ENCODE results near the gene FABP6.

DNA sequence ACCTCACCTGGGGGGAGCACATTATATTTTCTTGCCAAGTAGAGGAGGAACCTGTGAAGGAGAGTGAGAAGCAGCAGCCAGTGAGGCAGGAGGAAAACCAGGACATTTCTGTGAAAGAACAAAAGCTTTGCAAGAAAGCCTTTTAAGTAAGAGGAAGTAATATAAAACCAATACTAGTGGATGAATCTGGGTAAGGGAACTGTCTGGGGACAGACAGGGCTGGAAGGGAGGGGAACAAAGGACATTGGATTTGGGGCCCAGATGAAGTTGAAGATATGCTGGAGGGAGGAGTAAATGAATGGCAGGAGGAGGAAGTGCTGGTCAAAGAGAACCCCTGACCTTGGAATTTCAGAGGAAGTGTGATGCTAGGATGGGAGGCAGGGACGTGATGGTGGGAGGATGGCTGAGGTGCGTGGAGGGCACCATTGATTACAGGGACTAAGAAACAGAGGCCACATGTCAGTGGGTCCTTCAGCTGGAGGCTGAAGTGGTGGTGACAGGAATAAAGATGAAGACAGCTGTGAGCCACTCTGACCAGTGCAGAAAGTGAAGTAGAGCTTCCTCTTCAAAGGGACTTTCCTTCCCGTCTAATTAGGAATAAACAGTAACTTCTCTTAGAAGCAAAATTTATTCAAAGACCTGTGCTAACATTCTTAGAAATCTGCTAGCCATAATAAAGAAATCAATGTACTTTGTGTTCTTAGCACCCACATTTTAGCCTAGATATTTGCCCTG lies 43.5 kb upstream of the FABP6 start:
- no peak for TF ChIP-seq EZH2 (IDR thresholded peaks at IDR 0.05; ENCODE audit: low read length, unreplicated experiment)
- TF ChIP-seq, protein P1, sequence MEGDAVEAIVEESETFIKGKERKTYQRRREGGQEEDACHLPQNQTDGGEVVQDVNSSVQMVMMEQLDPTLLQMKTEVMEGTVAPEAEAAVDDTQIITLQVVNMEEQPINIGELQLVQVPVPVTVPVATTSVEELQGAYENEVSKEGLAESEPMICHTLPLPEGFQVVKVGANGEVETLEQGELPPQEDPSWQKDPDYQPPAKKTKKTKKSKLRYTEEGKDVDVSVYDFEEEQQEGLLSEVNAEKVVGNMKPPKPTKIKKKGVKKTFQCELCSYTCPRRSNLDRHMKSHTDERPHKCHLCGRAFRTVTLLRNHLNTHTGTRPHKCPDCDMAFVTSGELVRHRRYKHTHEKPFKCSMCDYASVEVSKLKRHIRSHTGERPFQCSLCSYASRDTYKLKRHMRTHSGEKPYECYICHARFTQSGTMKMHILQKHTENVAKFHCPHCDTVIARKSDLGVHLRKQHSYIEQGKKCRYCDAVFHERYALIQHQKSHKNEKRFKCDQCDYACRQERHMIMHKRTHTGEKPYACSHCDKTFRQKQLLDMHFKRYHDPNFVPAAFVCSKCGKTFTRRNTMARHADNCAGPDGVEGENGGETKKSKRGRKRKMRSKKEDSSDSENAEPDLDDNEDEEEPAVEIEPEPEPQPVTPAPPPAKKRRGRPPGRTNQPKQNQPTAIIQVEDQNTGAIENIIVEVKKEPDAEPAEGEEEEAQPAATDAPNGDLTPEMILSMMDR (conservative IDR thresholded peaks at IDR 0.05; ENCODE audit: low read depth, low read length) = no peak

Measured in PC-3 (cell line).